Fibroblast of pulmonary artery (primary cell): ENCODE measurements around the gene TXNL4B.

Source experiments
- DNase-seq: peaks from one replicate; pipeline ENCODE4 v3.0.0-alpha.2; 2010; ENCODE audit warnings: low read depth
- H3K4me3 ChIP-seq: replicated peaks from 2 replicates; pipeline ENCODE4 v1.5.1; 2011; ENCODE audit warnings: low read depth, mild to moderate bottlenecking, control low read depth, low read length, moderate library complexity
- CTCF ChIP-seq: IDR thresholded peaks from 2 replicates; pipeline ENCODE4 v1.5.1; 2011; ENCODE audit warnings: mild to moderate bottlenecking, control low read depth, low read length, inconsistent platforms; ENCODE audit errors: missing control alignments

TXNL4B gene

GRCh38 chr16:72112906-72113615 lies 19.6 kb upstream of the TXNL4B start:
- DNase-seq: no peak
- no peak overlapping the region for H3K4me3 ChIP-seq
- no peak for TF ChIP-seq CTCF

DNA sequence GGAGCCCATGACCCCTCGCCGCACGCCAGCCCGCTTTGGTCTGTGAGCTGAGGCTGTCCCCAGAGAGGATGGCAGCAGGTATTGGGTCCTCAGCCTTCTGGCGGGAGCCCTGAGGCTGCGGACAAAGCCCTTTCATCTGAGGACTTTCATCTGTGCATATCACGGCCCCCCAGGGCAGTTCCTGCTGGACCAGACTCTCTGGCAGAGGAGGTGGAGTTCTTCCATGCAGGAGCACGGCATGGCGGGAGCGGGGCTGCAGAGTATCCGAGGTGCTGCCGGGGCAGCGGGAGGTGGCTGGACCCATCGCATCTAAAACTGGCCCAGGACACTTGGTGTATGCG lies 19.0 kb upstream of the TXNL4B start:
- no peak for DNase-seq
- TF ChIP-seq CTCF: no peak
- H3K4me3 ChIP-seq: no peak overlapping the region

DNA sequence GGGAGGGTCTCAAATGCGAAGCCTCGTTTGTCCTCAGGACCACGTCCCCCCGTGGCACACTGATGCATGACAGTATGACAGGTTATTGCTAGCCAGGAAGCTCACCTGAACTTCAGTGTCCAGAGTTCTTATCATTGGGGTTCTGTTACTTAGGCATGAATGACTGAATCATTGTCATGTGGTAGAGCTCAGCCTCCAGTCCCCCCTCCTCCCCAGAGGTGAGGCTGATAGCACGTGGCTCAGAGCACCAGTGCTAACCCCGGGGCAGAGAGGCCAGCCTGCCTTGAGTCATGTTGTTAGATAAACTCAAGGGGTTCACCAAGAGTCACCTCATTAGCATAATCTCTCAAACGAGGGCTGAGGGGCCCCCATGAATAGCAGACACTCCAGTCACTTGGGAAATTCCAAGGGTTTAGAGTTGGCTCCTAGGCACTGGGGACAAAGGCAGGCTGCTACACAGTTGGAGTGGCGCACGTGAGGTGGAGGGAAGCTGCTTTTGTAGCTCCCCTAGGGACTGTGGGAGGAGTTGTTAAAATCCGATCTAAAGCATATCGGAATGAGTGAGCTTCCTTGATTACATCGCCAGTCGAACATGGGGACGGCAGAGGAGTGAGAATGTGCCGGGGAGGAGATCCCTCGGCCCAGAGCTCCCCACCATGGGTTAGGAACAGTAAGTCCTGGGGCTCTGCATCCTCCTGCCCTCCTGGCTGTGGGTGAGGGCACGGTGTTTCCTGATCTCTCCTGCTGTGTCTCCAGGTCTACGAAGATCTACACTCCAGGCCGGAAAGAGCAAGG lies 18.4 kb upstream of the TXNL4B start:
- TF ChIP-seq CTCF: no peak
- no peak for DNase-seq

DNA sequence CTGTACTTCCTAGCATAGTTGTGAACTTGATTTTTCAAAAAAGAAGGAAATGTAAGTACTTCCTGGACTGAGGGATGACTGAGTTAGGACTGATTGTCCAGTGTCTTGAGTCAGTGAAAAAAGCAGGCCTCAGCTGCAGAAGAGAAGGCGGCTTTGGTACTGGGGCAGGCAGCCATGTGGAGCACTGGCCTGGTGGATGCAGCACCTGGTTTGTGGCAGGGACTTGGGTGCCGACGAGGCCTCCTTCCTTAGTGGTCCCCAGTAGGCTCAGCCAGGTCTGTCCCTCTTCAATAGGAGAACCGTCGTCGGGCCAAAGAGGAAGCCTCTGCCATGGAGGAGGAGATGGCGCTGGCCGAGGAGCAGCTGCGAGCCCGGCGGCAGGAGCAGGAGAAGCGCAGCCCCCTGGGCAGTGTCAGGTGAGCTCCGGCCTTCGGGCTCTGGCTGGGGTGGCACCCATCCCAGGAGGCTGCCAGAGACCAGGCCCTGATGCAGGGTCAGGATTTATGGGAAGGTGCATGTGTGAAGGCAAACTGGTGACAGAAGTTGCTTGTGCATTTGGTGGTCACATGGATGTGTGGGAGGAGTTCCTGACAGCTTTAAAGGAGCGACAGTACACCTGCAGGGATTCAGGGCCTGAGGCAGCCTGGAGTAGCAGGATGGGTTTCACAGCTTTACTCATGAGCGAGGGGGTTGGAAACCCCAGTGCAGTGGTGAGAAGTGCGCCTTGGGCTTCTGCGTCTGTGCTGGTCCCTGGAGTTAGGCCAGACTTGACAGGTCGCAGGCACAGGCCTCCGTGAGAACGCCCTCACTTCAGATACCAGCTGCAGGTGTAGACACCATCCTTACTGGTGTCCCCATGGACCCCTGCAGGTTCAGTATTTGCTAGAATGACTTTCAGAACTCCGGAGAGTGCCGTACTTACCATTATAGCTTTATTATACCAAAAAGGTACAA lies 17.5 kb upstream of the TXNL4B start:
- no peak for DNase-seq
- H3K4me3 ChIP-seq: no peak overlapping the region
- no peak for TF ChIP-seq CTCF

More for the DNA sequence above, 18.4 kb upstream of the TXNL4B start:
- H3K4me3 ChIP-seq: no peak overlapping the region

GRCh38 chr16:72109966-72110530 lies 16.6 kb upstream of the TXNL4B start:
- H3K4me3 ChIP-seq: no peak overlapping the region
- no peak for DNase-seq
- TF ChIP-seq CTCF: no peak

- TF ChIP-seq CTCF: no peak
- DNase-seq: no peak
- no peak overlapping the region for H3K4me3 ChIP-seq
These were observed 15.9 kb upstream of the TXNL4B start for GRCh38 chr16:72109300-72109699.
